Ishikawa (cell line): Measurements from ENCODE around the gene CIITA.
A peak's percentile ranks its signal among the peaks of the same experiment; 100 is the strongest.

Experiments used
- CEBPB ChIP-seq: IDR thresholded peaks from 2 replicates; pipeline ENCODE4 v1.6.1; 2012
- CREB1 ChIP-seq: IDR thresholded peaks from 2 replicates; pipeline ENCODE4 v1.6.1; 2012; ENCODE audit warnings: low read depth
- EGR1 ChIP-seq: IDR thresholded peaks from 2 replicates; pipeline ENCODE4 v1.6.1; 2012
- EP300 ChIP-seq: IDR thresholded peaks from 2 replicates; pipeline ENCODE4 v1.6.1; 2012; ENCODE audit warnings: borderline replicate concordance
- FOXM1 ChIP-seq: IDR thresholded peaks from 2 replicates; pipeline ENCODE4 v1.6.1; 2012; ENCODE audit warnings: low read depth, borderline replicate concordance
- MAX ChIP-seq: IDR thresholded peaks from 2 replicates; pipeline ENCODE4 v1.6.1; 2012
- NFIC ChIP-seq: IDR thresholded peaks from 2 replicates; pipeline ENCODE4 v1.6.1; 2012
- RAD21 ChIP-seq: IDR thresholded peaks from 2 replicates; pipeline ENCODE4 v1.6.1; 2012; ENCODE audit warnings: low read depth
- REST ChIP-seq: IDR thresholded peaks from 2 replicates; pipeline ENCODE4 v1.6.1; 2012; ENCODE audit warnings: low read depth, mild to moderate bottlenecking
- TAF1 ChIP-seq: IDR thresholded peaks from 2 replicates; pipeline ENCODE4 v1.6.1; 2012; ENCODE audit warnings: low read depth, mild to moderate bottlenecking
- TCF12 ChIP-seq: IDR thresholded peaks from 2 replicates; pipeline ENCODE4 v1.6.1; 2012; ENCODE audit warnings: low read depth
- TEAD4 ChIP-seq: IDR thresholded peaks from 2 replicates; pipeline ENCODE4 v1.6.1; 2012
- USF1 ChIP-seq: IDR thresholded peaks from 2 replicates; pipeline ENCODE4 v1.6.1; 2012
- YY1 ChIP-seq: IDR thresholded peaks from 2 replicates; pipeline ENCODE4 v1.6.1; 2012; ENCODE audit warnings: low read depth
- ZBTB7A ChIP-seq: IDR thresholded peaks from 2 replicates; pipeline ENCODE4 v1.6.1; 2012; ENCODE audit warnings: low read depth

The CIITA gene

GRCh38 chr16:10877472-10877946 is 507 bp downstream of the CIITA start:
- no peak for TF ChIP-seq TEAD4
- peak; percentile 28; the same call in 1 of the 2 replicates for TF ChIP-seq RAD21

GRCh38 chr16:10878328-10878643 is 1.3 kb downstream of the CIITA start:
- TF ChIP-seq TCF12 (no peak), TEAD4 (no peak), EP300 (no peak), YY1 (no peak), RAD21 (no peak), USF1 (no peak), EGR1 (no peak), MAX (no peak), CEBPB (no peak), TAF1 (no peak), REST (no peak), NFIC (no peak), CREB1 (no peak), ZBTB7A (no peak), FOXM1 (no peak)

- TF ChIP-seq USF1, result no peak
Observed at GRCh38 chr16:10878644-10879501, 1.9 kb downstream of the CIITA start.

- TF ChIP-seq MAX (no peak), RAD21 (no peak), TAF1 (no peak), REST (no peak), FOXM1 (no peak), EP300 (no peak), NFIC (no peak), CREB1 (no peak), CEBPB (no peak), TEAD4 (no peak), EGR1 (no peak), TCF12 (no peak), YY1 (no peak), ZBTB7A (no peak), USF1 (no peak)
Observed at GRCh38 chr16:10879681-10880589, 2.9 kb downstream of the CIITA start.
